ENCODE data around the gene NOA1. TPM values are rescaled to one million over a fixed set of nuclear protein-coding genes. Genes with fewer than 3 reads are reported as not detected.

The NOA1 gene
- total and polyA plus RNA-seq, 2 donors from 2014 or later = 8.7 to 14.2 TPM

DNA sequence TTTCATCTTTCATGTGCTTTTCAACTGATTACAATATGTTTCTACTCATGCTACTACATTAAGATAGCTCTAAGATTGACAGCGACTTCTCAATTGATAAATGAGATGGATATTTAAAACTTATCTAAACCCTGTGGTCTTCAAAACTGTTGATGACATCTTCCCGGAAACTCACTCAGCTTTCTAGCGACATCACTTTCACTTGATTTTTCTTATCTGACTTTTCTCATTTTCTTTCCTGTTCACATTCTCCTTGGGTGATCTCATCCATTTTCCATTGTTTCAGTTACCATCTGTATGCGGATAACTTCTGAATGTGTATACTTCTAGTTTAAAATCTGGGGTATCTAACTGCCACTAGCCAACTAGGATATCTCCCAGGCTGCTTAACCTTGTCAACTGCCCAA, 4.4 kb upstream of the NOA1 start:
- H3K4me3 ChIP-seq (ENCODE audit: low read length in 3 of 3) = no peak overlapping the region
- no peak for DNase-seq
- H3K27ac ChIP-seq (ENCODE audit: low read depth in 2 of 2, low read length in 2 of 2) = no peak overlapping the region
- H3K9me3 ChIP-seq (ENCODE audit: control insufficient read depth in 2 of 3, insufficient read depth in 1 of 3, low read length in 3 of 3) = no peaks in the 10 kb centered on the region
- intact Hi-C loops (cut with DNase I) = no loop called here
- TF ChIP-seq, protein P1, sequence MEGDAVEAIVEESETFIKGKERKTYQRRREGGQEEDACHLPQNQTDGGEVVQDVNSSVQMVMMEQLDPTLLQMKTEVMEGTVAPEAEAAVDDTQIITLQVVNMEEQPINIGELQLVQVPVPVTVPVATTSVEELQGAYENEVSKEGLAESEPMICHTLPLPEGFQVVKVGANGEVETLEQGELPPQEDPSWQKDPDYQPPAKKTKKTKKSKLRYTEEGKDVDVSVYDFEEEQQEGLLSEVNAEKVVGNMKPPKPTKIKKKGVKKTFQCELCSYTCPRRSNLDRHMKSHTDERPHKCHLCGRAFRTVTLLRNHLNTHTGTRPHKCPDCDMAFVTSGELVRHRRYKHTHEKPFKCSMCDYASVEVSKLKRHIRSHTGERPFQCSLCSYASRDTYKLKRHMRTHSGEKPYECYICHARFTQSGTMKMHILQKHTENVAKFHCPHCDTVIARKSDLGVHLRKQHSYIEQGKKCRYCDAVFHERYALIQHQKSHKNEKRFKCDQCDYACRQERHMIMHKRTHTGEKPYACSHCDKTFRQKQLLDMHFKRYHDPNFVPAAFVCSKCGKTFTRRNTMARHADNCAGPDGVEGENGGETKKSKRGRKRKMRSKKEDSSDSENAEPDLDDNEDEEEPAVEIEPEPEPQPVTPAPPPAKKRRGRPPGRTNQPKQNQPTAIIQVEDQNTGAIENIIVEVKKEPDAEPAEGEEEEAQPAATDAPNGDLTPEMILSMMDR (IDR thresholded peaks at IDR 0.05; ENCODE audit: borderline replicate concordance, extremely low read depth, insufficient read depth) = no peak
- FAIRE-seq = no peak
- H3K36me3 ChIP-seq (ENCODE audit: control insufficient read depth in 2 of 3, insufficient read depth in 3 of 3, low read length in 3 of 3) = peaks cover 2% of the 10 kb centered on the region in 3 donors
- peaks cover 0 to 4% (median 0%) of the 10 kb centered on the region in 3 donors for H3K4me1 ChIP-seq (ENCODE audit: control insufficient read depth in 2 of 3, insufficient read depth in 2 of 3, low read depth in 1 of 3, low read length in 3 of 3)
- no peaks in the 10 kb centered on the region for H3K27me3 ChIP-seq (ENCODE audit: control insufficient read depth, insufficient read depth, low read length)
- H3K9ac ChIP-seq (ENCODE audit: low read length in 3 of 3) = no peak overlapping the region

DNA sequence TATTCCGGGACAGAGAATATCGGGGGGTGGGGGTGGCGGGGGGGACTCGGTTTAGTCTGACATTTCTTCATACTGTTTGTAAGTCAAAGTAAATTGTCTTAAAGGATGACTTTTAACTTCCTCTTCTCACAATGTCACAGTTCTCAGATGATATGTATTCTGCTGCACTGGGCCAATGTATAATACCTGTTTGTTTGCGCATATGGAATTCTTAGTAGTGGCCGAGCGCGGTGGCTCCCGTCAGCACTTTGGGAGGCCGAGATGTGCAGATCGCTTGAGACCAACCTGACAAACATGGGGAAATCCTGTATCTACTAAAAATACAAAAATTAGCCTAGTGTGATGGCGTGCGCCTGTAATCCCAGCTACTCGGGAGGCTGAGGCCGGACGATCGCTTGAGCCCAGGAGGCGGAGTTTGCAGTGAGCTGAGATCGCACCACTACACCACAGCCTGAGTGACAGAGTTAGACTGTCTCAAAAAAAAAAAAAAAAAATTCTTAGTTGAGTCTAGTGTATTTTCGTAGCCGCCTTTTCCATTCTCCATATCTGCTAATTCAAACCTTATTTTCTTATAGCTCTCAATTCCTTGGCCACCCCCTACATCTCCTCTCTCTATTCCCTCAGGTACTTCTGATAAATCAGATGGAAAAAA, 2.1 kb upstream of the NOA1 start:
- H3K36me3 ChIP-seq (ENCODE audit: control insufficient read depth in 2 of 3, insufficient read depth in 3 of 3, low read length in 3 of 3) = peaks cover 0 to 2% (median 0%) of the 10 kb centered on the region in 3 donors
- no peaks in the 10 kb centered on the region for H3K9me3 ChIP-seq (ENCODE audit: control insufficient read depth in 2 of 3, insufficient read depth in 1 of 3, low read length in 3 of 3)
- peak overlapping the region; percentile 77 to 80 for H3K27ac ChIP-seq (ENCODE audit: low read depth in 2 of 2, low read length in 2 of 2)
- no peak for FAIRE-seq
- TF ChIP-seq, protein P1 (IDR thresholded peaks at IDR 0.05; ENCODE audit: borderline replicate concordance, extremely low read depth, insufficient read depth) = no peak
- no peaks in the 10 kb centered on the region for H3K27me3 ChIP-seq (ENCODE audit: control insufficient read depth, insufficient read depth, low read length)
- peaks cover 0 to 12% (median 0%) of the 10 kb centered on the region in 3 donors for H3K4me1 ChIP-seq (ENCODE audit: control insufficient read depth in 2 of 3, insufficient read depth in 2 of 3, low read depth in 1 of 3, low read length in 3 of 3)
- intact Hi-C loops (cut with DNase I) = no loop called here
- peak in 3 of 5 donors; percentile 22 to 53 (median 28) for DNase-seq
- peak overlapping the region in 2 of 3 donors; percentile 89 to 99 for H3K9ac ChIP-seq (ENCODE audit: low read length in 3 of 3)
- H3K4me3 ChIP-seq (ENCODE audit: low read length in 3 of 3) = peak overlapping the region; percentile 97 to 99 (median 97)

DNA sequence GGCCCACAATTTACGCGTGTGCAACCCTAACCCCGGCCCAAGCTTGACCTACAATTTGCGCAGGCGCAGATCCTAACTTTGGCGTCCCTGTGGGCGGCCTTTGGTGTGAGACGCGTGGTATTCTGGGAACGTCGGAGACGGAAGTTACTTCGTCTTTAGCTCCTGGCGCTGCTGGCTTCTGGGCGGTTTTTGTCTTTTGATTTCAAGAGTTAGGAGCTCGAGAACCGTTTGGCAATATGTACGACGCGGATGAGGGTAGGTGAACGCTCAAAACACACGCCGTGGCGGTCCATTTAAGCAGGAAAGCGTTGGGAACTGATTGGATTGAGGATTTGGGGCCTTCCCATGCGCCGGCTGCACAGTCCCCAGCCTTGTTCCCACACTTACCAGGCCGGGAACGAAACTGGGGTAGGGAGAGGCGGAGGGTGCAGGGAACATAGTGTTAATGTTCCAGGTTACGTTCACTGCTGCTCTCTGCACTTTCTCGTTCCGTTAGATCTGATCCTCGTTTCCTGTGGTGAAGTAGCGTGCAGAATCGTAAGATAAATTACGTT, 1.4 kb upstream of the NOA1 start, which contains the start of gene POLR2B:
Gene POLR2B, plus strand, starts transcription at position 147 of the 554 bp plus-strand sequence. Its CDS starts 90 bp downstream, at position 237.
- Histone ChIP-seq H3K9ac (ENCODE audit: low read length in 3 of 3) (peak within 1 kb of the TSS; percentile 81 to 99 (median 91)), H3K36me3 (ENCODE audit: control insufficient read depth in 2 of 3, insufficient read depth in 3 of 3, low read length in 3 of 3) (peaks cover 0 to 1% (median 0%) of the 10 kb centered on the region in 3 donors), H3K9me3 (ENCODE audit: control insufficient read depth in 2 of 3, insufficient read depth in 1 of 3, low read length in 3 of 3) (no peaks in the 10 kb centered on the region), H3K4me1 (ENCODE audit: control insufficient read depth in 2 of 3, insufficient read depth in 2 of 3, low read depth in 1 of 3, low read length in 3 of 3) (peaks cover 0 to 12% (median 0%) of the 10 kb centered on the region in 3 donors), H3K27ac (ENCODE audit: low read depth in 2 of 2, low read length in 2 of 2) (peak within 1 kb of the TSS; percentile 80 to 82), H3K4me3 (ENCODE audit: low read length in 3 of 3) (peak within 1 kb of the TSS; percentile 97 to 99 (median 97)), H3K27me3 (ENCODE audit: control insufficient read depth, insufficient read depth, low read length) (no peaks in the 10 kb centered on the region)
- intact Hi-C loops (cut with DNase I) = no loop called here
- FAIRE-seq (no peak), DNase-seq (peak; percentile 92 to 98 (median 96))
- TF ChIP-seq, protein P1 (IDR thresholded peaks at IDR 0.05; ENCODE audit: borderline replicate concordance, extremely low read depth, insufficient read depth) = no peak
